OCI-LY7 (cell line): ENCODE data around the gene OSER1. TPM values are rescaled to one million over a fixed set of nuclear protein-coding genes. Genes with fewer than 3 reads are reported as not detected.

Source experiments
- BruUV-seq: library from RNA; stranded (reverse); fragments of 400-500 nt; replicated peaks from 2 replicates; lab custom pipeline; 2021; lab: Mats Ljungman, UMichigan
- CTCF ChIA-PET: fragments of 300-600 bp; sonication (Branson Sonifier 250); formaldehyde crosslinking; loops from one replicate; lab custom pipeline; 2022; ENCODE audit warnings: antibody characterized with exemption; ENCODE audit not compliant: unreplicated experiment; lab: Charles Lee
- POLR2A ChIA-PET: fragments of 300-600 bp; sonication (Branson Sonifier 250); formaldehyde crosslinking; loops from one replicate; lab custom pipeline; 2022; ENCODE audit warnings: antibody characterized with exemption; lab: Charles Lee
- DNase-seq: peaks from one replicate; pipeline ENCODE4 v3.0.0-alpha.2; 2015; ENCODE audit warnings: low spot score
- H2AFZ ChIP-seq: fragments of 200-600 bp; sonication (generic), shearing (Covaris generic); 2 replicates; pipeline ENCODE4 v1.6.1; 2014; ENCODE audit warnings: mild to moderate bottlenecking, antibody characterized with exemption, low read length, moderate library complexity
- H3K27ac ChIP-seq: fragments of 200-600 bp; sonication (generic); 2 replicates; pipeline ENCODE4 v1.5.1; 2014; ENCODE audit warnings: mixed run types, low read depth, mild to moderate bottlenecking, moderate library complexity, low read length, inconsistent platforms; ENCODE audit not compliant: poor library complexity, severe bottlenecking
- H3K36me3 ChIP-seq: fragments of 200-600 bp; sonication (generic); 2 replicates; pipeline ENCODE4 v1.6.1; 2014; ENCODE audit warnings: mild to moderate bottlenecking, antibody characterized with exemption, low read length, moderate library complexity, mixed read lengths; ENCODE audit not compliant: insufficient read depth
- H3K4me1 ChIP-seq: fragments of 200-600 bp; sonication (generic); 2 replicates; pipeline ENCODE4 v1.5.1; 2014; ENCODE audit warnings: mild to moderate bottlenecking, low read length; ENCODE audit not compliant: insufficient read depth, poor library complexity, severe bottlenecking
- H3K4me2 ChIP-seq: fragments of 200-600 bp; sonication (generic); 2 replicates; pipeline ENCODE4 v1.6.1; 2014; ENCODE audit warnings: mild to moderate bottlenecking, low read length
- H3K4me3 ChIP-seq: fragments of 200-600 bp; sonication (generic); 2 replicates; pipeline ENCODE4 v1.5.1; 2014; ENCODE audit warnings: mild to moderate bottlenecking, low read depth, low read length; ENCODE audit not compliant: poor library complexity, severe bottlenecking
- H3K79me2 ChIP-seq: fragments of 200-600 bp; sonication (generic); 2 replicates; pipeline ENCODE4 v1.6.1; 2016; ENCODE audit warnings: low read depth, mild to moderate bottlenecking, low read length, moderate library complexity, mixed read lengths; ENCODE audit not compliant: insufficient read depth
- H3K9me2 ChIP-seq: fragments of 200-600 bp; sonication (generic); 2 replicates; pipeline ENCODE4 v1.6.1; 2016; ENCODE audit warnings: mild to moderate bottlenecking, low read length, mixed read lengths; ENCODE audit not compliant: insufficient read depth
- H3K9me3 ChIP-seq: fragments of 200-600 bp; sonication (generic); 2 replicates; pipeline ENCODE4 v1.6.1; 2014; ENCODE audit warnings: mild to moderate bottlenecking, mixed run types, low read length, mixed read lengths
- H4K20me1 ChIP-seq: fragments of 200-600 bp; sonication (generic); 2 replicates; pipeline ENCODE4 v1.6.1; 2014; ENCODE audit warnings: mild to moderate bottlenecking, antibody characterized with exemption, low read length, moderate library complexity, mixed read lengths; ENCODE audit not compliant: insufficient read depth
- EZH2phosphoT487 ChIP-seq: fragments of 200-600 bp; sonication (generic); IDR thresholded peaks from 2 replicates; pipeline ENCODE4 v1.6.1; 2018; ENCODE audit warnings: low read depth, borderline replicate concordance, mild to moderate bottlenecking, mixed run types, antibody characterized with exemption, low read length, moderate library complexity, mixed read lengths
- intact Hi-C: fragments of 100-400 bp; cut with micrococcal nuclease; formaldehyde crosslinking; loops from one replicate; pipeline ENCODE4 v1.10.0; 2022; ENCODE audit not compliant: unreplicated experiment
- total RNA-seq, 2 experiments: library from RNA; depleted of rRNA in 1 of 2; stranded (reverse); fragments of >200 nt in 1 of 2; shearing (Covaris generic) in 1 of 2; gene quantifications; 2 replicates each; pipeline ENCODE4 v1.2.3, GENCODE V29; 2014 to 2022
- TF ChIP-seq, protein P1 (sequence below): fragments of 200-600 bp; sonication (generic); conservative IDR thresholded peaks from 2 replicates; pipeline ENCODE4 v1.5.1; 2014; ENCODE audit warnings: mild to moderate bottlenecking, antibody characterized with exemption, low read length, moderate library complexity, mixed read lengths

OSER1 gene
- total RNA-seq, 2 experiments from 2014 or later, result 28.1 to 31.9 TPM

DNA sequence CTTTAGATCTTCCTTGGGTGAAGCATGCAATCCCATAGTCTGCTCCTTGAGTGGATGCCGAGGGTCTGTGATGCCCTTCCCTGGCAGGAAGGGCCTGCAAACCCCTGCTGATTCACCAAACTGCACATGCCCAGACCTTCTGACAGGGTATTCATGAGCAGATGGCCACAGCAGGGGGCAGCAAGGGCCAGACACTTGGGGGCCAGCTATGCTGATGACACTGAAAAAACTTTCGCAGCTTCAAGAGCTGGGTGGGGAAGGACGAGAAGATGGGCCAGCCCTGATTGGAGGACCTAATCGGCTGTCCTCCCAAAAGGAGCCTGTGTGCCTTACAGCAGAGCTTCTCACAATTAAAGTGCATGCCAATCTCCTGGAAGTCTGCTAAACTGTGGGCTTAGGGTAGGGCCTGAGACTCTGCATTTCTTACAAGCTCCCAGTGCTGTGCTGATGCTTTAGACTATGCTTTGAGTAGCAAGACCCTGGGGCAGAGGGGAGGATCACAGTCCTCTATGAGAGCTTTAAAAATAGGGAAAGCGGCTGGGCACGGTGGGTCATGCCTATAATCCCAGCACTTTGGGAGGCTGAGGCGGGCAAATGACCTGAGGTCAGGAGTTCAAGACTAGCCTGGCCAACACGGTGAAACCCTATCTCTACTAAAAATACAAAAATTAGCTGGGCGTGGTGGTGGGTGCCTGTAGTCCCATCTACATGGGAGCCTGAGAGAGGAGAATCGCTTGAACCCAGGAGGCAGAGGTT, 21.3 kb upstream of the OSER1 start:
- no peak overlapping the region for H3K27ac ChIP-seq
- ChIA-PET CTCF (no interaction called here), POLR2A (interaction anchor here (0.6 kb wide), 2 partner anchors 283 to 313 kb away, joined by 3 to 4 read pairs; no protein-coding TSS in a partner anchor)
- no peaks in the 10 kb centered on the region for H3K36me3 ChIP-seq
- no peaks in the 10 kb centered on the region for H3K9me3 ChIP-seq
- no peaks in the 10 kb centered on the region for H3K4me1 ChIP-seq
- TF ChIP-seq, protein P1, sequence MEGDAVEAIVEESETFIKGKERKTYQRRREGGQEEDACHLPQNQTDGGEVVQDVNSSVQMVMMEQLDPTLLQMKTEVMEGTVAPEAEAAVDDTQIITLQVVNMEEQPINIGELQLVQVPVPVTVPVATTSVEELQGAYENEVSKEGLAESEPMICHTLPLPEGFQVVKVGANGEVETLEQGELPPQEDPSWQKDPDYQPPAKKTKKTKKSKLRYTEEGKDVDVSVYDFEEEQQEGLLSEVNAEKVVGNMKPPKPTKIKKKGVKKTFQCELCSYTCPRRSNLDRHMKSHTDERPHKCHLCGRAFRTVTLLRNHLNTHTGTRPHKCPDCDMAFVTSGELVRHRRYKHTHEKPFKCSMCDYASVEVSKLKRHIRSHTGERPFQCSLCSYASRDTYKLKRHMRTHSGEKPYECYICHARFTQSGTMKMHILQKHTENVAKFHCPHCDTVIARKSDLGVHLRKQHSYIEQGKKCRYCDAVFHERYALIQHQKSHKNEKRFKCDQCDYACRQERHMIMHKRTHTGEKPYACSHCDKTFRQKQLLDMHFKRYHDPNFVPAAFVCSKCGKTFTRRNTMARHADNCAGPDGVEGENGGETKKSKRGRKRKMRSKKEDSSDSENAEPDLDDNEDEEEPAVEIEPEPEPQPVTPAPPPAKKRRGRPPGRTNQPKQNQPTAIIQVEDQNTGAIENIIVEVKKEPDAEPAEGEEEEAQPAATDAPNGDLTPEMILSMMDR, result no peak
- TF ChIP-seq EZH2phosphoT487, result no peak
- no peak overlapping the region for H3K4me2 ChIP-seq
- DNase-seq, result no peak
- no peaks in the 10 kb centered on the region for H4K20me1 ChIP-seq
- H3K4me3 ChIP-seq, result no peak overlapping the region
- intact Hi-C loops, result no loop called here
- no peaks in the 10 kb centered on the region for H3K79me2 ChIP-seq
- no peak overlapping the region for H2AFZ ChIP-seq
- H3K9me2 ChIP-seq, result no peaks in the 10 kb centered on the region
- BruUV-seq, result no TSS peak

DNA sequence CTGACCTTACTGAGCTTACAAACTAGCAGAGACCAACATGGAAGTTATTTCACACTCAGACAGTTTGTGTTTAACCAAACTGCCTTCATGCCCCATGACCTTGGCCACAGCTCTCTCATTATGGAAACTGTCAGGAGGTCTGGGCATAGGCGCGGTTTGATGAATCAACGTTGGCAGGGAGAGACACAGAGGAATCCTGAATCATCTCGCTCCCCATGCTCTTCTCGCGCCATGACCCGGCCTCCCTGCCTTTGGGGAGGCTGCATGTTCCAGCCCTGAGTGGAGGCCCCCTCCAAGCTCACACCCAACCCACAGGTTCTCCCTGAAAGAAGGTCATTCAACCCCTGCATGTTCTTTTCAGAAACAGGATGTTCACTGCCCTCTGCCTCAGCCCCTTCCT, 20.6 kb upstream of the OSER1 start:
- TF ChIP-seq EZH2phosphoT487, result no peak
- TF ChIP-seq, protein P1, result no peak
- H3K9me2 ChIP-seq, result no peaks in the 10 kb centered on the region
- POLR2A ChIA-PET, result interaction anchor here (0.6 kb wide), 2 partner anchors 284 to 314 kb away, joined by 3 to 4 read pairs; no protein-coding TSS in a partner anchor
- no TSS peak for BruUV-seq
- no peak for DNase-seq
- intact Hi-C loops, result no loop called here
- H3K4me3 ChIP-seq, result no peak overlapping the region
- no peaks in the 10 kb centered on the region for H3K9me3 ChIP-seq
- no peak overlapping the region for H3K27ac ChIP-seq
- H3K4me2 ChIP-seq, result no peak overlapping the region
- no peaks in the 10 kb centered on the region for H3K79me2 ChIP-seq
- no peaks in the 10 kb centered on the region for H3K4me1 ChIP-seq
- no peaks in the 10 kb centered on the region for H3K36me3 ChIP-seq
- CTCF ChIA-PET, result no interaction called here
- no peak overlapping the region for H2AFZ ChIP-seq
- H4K20me1 ChIP-seq, result no peaks in the 10 kb centered on the region

DNA sequence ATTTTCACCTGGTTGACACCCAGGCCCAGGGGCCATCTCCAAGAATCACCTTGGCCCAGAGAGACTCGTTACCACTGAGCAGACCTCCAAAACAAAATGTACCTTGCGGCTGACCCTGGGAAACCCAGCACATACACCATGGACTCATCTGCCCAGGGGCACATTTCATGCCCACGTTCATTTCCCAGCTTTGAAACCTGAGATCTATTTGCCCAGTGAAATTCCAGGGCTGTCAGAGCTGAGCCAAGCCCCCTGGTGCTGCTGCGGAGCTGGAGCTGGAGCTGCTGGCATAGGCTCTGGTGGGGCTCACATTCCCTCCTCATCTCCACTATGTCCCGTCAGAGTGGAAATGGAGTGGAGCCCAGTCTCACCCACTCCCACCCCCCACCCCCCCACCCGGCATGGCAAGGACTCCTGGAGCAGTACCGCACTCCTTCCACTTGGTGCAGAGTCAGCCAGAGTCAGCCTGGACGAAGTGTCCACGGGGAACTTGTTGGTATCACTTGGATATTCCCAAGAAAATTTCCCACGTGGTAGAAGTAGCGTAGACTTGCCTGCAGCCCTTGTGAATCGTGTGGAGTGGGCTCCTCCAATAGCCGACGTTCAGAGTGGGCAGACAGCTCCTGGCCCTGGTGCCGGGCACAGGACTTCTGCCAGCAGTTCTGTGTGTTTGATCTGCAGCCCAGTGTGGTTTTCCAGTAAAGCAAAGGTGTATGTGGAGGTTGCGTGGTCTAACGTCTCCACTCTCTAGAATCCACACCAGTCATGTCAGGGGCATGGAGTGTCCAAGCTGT, 18.1 kb upstream of the OSER1 start:
- Histone ChIP-seq H3K79me2 (no peaks in the 10 kb centered on the region), H3K4me1 (no peaks in the 10 kb centered on the region), H3K9me2 (no peaks in the 10 kb centered on the region), H3K4me2 (no peak overlapping the region), H2AFZ (no peak overlapping the region), H4K20me1 (no peaks in the 10 kb centered on the region), H3K27ac (no peak overlapping the region), H3K4me3 (no peak overlapping the region), H3K9me3 (no peaks in the 10 kb centered on the region), H3K36me3 (no peaks in the 10 kb centered on the region)
- no TSS peak for BruUV-seq
- intact Hi-C loops, result no loop called here
- TF ChIP-seq, protein P1, result no peak
- TF ChIP-seq EZH2phosphoT487, result no peak
- POLR2A ChIA-PET, result interaction anchor here (0.6 kb wide), 1 partner anchor 773 kb away, joined by 3 read pairs; no protein-coding TSS in a partner anchor
- DNase-seq, result no peak
- CTCF ChIA-PET, result no interaction called here
